Heart left ventricle (tissue), 13 donors: Measurements from ENCODE around the gene RFTN2.
"Not testable (repeated sequence)": the region's sequence is repeated elsewhere in the genome, so short reads cannot be mapped to it uniquely, and the experiment has no call there.

Source experiments
- CTCF ChIP-seq, 12 donors: fragments of 200-600 bp; sonication (generic) in 4 of 12; IDR thresholded peaks; one replicate each; pipeline versions ENCODE4 v1.5.0 to v1.8.0; 2018 to 2022; ENCODE audit warnings: antibody characterized with exemption in 12 of 12, mild to moderate bottlenecking in 5 of 12
- POLR2A ChIP-seq, 2 donors: fragments of 450-650 bp; IDR thresholded peaks; one replicate each; pipeline ENCODE4 v1.6.1; 2017; ENCODE audit warnings: antibody characterized with exemption in 2 of 2, mild to moderate bottlenecking in 2 of 2, moderate library complexity in 2 of 2
- donor health status: ischemic (EF 13 %, LVEDD 7.1; RV severe dilation, severe dysfunction).
- donor health status: DM: no; HTN: yes; CAD: no.
- donor health status: DM: no; HTN: no; CAD: no.
- donor health status: ischemic (EF 25% LVEDD 6.9; RV normal size, moderate dysfunction).
- donor health status: ischemic (EF 25% LVEDD 5.7; RV mildly dilated, moderate dysfunction).
- donor health status: ischemic (EF 35%, LVEDD 5.7; RV mildly dilated, moderate dysfunction).
- donor health status: nonischemic (EF 11% LVEDD 7.7; RV severe dilation, severe dysfunction).
- donor health status: DM: yes; HTN: yes; CAD: no.
- donor health status: PGD.
- donor health status: ischemic (EF 29% LVEDD 5.4; RV normal size, mild dysfunction).
- donor health status: nonischemic (EF 23%, LVEDD 6.1; RV moderate dilation, normal function).

DNA sequence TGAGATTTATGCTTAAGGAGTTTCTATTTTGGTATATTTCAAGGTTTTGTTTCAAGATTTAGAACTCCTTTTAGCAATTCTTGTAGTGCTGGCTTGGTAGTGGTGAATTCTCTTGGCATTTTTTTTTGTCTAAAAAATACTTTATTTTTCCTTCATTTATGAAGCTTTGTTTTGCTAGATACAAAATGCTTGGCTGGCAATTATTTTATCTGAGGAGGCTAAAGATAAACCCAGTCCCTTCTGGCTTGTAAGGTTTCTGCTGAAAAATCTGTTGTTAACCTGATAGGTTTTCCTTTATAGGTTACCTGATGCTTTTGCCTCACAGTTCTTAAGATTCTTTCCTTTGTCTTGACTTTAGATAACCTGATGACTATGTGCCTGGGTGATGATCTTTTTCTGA, 24.3 kb upstream of the RFTN2 start:
- TF ChIP-seq POLR2A, CTCF (IDR thresholded peaks at IDR 0.05): not testable (repeated sequence)
